T-helper 1 cell (primary cell): Measurements from ENCODE around the gene SEMA7A.
A peak's percentile ranks its signal among the peaks of the same experiment; 100 is the strongest.

Experiments used
- DNase-seq, 5 donors: peaks; one replicate each; pipeline ENCODE4 v3.0.0-alpha.2; 2012 to 2020

Gene SEMA7A

DNA sequence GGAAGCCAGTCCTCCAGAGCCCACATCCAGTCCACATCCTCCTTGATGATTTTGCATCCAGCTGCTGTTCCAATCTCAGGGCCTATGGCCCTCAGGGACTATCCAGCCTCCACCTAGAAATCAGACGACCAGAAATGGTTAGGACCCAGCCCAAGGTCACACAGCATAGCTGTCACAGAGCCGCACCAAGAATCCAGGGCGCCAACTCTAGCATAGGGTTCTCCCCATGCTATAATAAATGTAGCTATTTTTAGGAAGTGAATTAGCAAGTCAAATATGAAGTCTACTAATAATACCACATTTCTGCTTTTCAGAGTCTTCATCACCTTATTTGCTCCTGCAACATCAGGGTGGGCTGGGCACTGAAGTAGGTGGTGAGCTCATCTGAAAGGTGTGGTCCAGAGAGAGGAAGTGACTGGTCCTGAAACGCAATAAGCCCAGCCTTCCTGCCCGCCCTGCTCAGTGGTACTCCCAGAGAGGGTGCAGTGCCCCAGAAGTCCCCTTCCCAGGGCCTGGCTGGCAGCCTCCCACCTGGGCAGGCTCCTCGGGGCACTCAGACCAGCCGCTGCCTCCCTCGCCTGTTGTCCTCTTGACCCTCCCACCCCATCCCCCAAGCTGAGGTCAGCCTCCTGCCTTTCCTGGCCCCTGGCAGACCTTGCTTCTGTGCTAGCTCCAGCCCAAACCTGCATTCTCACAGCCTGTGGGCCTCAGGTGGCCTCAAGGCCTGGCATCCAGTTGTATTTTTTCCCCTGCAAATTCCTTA lies 48.7 kb downstream of the SEMA7A start:
- peak in 1 of 5 donors; percentile 80 for DNase-seq

DNA sequence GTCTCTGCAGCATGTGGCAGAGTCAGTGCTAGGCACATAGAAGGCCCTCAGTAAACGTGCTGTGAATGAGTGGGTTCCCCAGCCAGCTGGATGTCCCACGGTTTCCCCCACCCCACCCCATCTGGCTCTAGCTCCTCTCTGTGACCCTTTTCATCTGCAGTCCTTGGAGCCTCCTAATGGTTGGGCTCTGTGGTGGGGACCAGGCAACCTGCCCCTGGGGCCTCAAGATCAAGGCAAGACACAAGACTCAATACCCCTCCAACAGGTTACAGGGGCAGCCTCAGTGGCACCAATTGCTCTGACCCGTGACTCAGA lies 49.2 kb downstream of the SEMA7A start:
- DNase-seq = no peak

DNA sequence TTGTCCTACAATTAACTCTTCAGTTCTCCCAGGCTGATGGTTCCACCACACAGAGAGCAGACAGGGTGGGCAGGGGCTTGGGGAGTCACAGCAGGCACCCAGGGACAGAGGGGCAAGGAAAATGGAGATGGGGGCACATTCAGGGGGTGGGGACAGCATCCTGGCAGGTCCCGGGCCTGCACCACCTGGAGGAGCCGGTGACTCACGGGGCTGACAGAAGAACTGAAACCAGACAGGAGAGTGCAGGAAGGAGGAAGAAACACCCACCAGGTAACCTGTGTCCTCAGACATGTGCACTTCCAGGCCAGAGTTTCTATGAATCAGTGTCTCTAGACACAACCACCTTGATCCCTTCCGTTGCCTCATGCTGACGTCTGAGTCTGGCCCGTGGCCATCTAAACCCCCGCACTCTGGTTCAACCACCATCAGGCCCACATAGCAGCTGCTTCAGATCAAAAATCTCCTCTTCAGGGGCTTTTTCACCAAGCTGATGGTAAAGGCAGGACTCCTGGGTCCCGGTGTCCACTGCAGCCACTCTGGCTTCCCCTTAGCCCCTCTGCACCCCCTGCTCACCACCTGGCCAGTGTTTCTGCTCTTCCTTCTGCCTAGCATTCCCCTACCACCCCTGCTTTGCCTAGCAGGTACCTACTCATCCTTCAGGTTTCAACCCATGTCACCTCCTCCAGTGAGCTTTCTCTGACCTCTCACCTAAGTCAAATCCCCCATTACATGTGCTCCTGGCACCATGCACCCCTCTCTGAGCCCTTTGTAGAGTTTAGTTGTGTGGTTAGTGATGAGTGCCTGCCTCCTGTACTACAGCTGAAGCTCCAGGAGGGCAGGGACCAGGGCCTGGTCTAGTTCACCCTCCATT lies 49.8 kb downstream of the SEMA7A start:
- DNase-seq = peak in 2 of 5 donors; percentile 28 to 60

DNA sequence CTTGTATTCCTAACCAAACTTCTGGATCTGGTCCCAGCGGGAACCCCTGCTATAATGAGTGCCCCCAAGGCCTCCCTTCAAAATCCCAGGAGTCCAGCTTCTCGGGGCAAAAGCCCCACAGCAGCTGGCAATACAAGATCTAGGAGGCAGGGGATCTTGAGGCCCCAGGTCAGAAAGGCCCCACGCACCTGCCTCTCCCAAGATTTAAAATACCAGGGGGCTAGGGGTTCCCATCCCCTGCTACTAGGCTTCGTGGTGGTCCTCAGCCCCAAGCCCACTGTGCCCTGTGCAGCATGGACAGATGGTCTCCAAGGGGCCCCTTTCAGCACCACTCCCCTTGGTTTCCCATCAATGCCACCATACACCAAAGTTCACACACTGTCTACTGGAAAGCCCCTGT lies 50.5 kb downstream of the SEMA7A start:
- DNase-seq = no peak

DNA sequence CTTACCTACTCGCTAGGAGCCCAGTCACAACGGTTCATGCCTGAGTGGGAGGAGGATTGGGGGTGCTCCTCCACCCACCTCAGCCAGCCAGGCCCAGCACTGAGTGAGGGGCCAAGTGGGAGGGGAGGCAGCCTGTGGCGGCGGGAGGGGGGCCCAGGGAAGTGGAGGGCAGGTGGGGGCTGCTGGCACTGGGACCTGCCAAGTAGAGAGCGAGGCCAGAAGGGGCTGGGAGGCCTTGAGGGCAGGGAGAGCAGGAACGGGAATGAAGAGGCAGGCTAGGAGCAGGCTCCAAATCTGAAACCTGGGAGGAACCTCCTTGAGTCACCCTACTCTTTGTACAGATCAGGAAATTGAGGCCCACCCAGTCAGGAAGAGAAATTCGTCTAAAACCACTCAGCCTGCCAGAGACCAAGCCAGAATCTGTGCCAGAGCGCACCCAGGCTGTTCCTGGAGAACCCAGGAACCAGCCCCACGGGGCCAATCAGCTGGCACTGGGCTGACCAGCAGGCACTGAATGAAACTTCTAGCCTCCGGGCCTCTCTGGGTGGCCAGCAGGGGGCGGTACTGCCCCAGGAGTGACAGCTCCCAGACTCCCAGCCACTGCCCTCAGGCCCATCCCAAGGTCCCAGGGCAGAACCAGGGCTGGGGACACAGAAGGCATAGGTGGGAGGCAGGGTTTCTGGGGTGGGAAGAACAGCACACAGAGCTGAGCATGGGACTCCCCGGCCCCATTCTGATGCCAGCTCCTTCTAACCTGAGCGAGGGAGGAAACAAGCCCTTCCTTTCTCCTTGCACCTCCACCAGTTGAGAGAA lies 51.5 kb downstream of the SEMA7A start:
- peak; percentile 53 to 74 (median 69) for DNase-seq

DNA sequence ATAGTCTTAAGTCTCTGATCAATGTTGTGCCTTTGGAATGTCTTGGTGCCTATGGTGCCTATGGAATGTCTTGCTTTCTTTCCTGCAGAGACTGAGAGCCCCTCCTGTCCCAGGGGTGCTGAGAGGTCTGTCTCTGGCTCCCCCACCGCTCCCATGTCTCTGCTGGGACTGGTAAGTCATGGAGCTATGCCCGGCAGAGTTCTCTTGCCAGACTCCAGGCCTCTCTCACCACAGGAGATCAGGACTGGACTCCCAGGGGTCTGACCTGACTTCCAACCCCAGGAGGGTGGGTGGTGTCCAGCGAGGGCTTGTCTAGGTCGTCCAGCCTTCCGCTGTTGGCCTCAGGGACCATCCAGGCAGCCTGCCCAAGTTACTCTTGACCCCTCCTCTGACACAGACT lies 52.3 kb downstream of the SEMA7A start:
- no peak for DNase-seq

DNA sequence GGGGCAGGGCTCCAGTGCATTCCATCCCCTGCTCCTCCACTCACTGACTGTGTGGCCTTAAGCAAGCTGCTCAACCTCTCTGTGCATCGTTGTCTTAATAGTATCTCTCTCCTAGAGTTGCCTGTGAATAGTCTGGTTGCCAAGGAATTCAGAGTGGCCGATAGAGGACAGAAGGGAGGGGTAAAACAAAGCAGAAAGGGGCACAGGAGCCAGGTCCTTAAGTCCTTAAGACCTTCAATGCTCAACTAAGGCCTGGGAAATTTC lies 52.6 kb downstream of the SEMA7A start:
- no peak for DNase-seq

DNA sequence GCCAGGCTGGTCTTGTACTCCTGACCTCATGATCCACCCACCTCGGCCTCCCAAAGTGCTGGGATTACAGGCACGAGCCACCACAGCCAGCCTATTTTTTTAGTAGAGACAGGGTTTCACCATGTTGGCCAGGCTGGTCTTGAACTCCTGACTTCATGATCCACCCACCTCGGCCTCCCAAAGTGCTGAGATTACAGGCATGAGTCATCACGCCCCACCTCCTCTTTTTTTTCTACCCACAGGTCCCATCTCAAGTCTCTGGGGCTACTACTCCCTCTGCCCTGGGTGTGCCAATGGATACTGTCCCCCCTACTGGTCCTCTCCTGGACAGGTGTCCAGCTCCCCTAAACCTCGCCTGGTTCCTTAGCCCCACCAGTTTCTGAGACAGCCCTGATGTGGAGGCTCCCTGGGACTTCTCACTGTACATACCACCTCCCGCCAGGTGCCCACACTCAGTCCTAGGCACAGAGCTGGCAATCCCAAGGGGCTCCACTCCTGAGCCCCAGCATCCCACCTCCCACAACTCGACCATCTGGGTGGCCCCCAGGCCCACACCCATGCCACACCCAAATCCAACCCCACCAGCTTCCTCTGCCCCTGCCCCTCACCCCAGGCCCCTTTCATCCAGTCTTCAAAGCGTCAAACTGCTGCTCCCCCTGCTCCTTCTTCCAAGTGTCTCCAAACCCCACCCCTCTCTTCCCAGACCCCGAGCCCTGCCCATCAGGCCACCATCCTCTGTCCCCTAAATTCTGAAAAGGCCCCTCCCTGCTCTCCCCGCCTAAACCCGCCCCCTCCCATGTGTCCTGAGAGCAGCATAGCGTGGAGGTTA lies 53.2 kb downstream of the SEMA7A start:
- DNase-seq = no peak

DNA sequence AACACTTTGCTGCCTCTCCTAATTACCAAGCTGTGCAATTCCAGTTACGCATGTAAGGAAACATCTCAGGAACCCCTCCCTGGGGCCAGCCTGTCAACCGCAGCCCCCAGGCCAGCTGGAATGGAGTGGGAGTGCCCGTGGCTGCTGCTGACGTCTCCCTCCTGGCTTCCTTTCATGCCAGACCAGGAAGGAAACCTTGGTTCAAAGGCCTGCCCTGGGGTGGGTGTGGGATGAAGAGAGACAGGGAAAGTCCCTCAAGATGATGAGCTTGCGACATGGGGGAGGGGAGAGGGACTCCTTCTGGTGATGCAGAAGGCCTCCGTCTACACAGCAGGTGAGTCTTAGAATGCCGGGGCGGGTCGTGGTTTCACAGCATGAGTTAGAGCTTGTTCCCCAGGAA lies 54.9 kb downstream of the SEMA7A start:
- DNase-seq = no peak

DNA sequence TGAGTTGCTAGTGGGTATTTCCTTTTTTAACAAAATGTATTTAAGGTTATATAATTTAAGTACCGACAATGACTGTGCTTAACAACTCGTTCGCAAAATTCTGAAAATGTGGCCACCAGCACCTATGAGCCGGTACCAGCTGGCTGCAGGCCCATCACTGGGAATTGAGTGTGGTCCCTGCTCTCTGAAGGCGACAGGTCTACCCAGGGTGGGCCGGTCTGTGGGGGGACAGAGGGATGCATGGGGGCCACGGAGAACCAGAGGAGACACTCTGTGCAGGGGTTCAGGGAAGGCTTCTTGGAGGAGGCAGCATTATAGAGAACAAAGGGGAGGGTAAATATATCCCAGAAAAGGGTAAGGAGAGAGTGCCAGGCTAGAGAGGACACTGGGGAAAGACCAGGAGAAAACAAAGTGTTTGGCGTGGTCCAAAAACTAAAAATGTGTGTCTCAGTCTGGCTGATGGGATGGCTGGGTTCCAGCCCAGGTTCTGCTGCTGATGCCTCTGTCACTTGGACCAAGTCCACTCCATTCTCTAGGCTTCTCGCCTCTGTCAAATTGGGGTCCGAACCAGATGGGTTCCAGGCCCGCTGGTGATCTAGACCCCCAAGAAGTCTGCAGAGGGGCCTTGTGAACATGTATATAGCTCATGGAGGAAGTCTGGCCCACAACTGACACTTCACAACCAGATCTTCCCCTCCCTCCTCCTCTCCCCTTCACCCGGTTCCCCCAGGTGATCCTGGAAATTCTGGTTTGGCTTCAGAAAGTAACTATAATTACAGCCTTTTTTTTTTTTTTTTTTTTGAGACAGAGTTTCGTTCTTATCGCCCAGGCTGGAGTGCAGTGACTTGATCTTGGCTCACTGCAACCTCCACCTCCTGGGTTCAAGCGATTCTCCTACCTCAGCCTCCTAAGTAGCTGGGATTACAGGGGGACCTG lies 55.7 kb downstream of the SEMA7A start:
- no peak for DNase-seq

DNA sequence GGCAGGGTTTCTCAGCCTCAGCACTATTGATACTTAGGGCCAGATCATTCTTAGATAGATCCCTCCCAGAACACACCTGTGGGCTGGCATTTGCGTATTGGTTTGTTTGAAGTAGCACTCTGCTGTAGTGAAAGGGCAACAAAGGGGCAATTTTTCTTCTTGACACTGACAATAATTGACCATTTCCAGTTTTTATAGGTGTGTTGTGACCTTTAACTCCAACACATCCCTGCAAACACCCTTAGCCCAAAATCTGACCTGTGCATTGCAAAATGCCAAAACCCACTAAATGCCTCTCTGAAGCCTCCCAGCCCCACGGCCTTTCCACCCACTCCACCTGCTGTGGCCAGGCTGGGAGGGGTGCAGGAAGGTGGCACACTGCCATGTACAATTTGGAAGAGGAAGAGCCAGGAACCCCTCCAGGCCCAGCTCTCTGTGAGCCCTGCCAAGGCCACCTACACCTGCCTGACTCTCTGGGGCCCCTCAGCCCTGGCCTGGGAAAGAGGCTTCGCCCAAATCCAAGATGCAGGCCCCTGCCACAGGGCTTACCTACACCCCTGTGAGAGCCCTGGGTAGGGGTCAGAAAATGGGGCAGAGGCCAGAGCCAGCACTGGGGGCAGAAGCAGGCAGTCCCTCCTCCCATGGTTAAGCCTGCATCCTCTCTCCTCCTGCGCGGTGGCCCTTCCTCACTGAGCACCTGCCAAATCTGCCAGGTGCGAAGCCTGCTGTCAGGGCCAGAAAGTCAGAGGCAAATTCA lies 56.8 kb downstream of the SEMA7A start:
- DNase-seq = no peak

DNA sequence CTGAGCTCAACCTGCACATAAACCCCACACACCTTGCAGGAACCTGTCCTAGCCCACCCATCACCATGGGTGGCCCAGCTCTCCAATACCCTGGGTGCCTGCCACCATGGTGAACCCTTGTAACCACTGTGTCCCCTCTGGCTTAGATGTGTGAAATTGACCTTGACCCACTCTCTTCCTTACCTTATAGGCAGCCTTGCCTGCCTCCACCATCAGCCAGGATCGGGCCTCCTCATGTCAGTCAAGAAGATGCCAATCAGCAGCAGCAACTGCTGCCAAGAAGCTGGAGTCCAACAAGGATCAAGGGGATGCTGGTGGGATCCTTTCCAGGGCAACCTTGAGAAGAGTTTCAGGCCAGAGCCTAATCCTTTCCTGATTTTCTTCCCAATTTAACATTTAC lies 57.5 kb downstream of the SEMA7A start:
- no peak for DNase-seq

DNA sequence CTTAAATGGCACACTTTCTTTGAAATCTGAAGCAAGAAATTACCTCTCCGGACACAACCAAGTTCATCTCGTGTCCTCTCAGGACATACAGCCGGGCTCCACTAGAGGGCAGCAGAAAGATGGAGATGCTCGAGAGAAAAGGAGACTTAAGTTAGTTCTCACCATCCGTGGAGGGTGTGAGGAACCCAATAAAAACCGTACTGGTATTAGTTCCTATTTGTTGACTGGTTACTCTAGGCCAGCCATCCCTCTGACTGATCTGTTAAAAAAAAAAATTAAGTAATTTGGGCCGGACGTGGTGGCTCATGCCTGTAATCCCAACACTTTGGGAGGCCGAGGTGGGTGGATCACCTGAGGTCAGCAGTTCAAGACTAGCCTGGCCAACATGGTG lies 58.5 kb downstream of the SEMA7A start:
- peak; percentile 49 to 81 (median 73) for DNase-seq

DNA sequence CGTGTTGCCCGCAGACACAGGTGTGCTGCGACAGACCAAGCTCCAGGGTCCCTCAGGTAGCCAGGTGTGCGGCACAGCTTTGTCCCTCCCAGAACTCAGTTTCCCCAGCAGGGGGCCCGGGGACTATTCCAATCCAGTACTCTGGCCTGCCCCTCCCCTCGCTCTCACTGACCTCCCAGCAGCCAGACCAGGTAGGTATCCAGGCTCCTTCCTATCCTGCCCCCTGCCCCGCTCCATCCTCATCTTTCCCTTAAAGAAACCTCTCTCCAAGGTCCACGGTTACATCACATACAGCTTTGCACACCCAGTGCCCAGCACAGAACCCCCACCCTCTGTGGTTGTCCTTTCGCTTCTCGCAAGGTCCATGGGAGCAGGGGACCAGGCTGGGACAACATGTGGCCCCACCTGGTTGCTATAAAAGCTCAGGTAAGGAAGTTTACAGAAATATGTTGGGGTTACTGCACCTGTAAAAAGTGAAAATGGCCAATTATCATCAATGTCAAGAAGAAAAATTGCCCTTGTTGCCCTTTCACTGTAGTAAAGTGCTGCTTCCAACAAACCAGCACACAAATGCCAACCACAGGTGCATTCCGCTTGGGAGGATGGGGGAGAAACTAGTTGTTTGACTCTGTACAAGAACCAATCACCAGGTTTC lies 59.0 kb downstream of the SEMA7A start:
- DNase-seq = no peak

DNA sequence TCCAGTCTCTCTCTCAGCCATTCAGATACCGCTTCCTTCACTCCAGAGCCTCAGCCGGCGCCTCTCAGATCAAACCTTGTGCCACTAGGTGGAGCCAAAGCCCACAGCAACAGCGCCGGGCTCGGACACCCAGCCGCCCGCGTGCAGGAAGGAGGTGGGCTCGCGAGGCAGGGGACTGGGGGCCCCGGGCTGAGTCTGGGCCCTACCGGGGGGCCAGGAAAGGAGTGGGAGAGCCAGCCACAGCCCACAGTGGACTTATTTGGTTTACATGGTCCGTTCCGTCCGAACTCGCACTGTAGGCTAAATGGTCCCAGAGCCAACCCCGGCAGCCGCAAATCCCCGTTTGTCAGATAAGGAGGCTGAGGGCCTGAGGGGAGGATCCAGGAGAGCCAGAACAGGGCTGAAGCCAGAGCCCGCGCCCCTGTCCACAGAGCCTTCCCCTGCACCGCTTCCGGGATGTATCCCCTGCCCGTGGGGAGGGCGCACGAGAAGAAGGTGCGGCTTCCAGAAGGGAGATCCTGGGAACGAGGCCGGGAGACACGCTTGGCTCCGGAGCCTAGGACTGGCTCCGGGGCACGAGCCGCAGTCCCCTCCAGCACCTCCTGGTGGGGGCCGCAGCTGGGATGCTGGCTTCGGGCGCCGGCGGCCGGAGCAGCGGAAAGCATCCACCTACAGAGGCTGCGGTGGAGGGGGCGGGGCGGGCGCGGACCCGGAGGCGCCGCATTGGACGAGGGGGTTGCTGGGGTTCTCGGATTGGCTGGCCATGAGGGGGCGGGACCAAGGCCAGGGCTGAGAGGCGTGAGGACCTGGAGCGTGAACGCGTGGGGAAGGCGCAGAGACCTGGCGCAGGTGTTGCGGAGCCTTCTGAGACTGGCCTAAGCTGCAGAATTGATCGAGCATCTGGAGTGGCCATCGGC lies 59.8 kb downstream of the SEMA7A start:
- peak; percentile 91 to 94 (median 94) for DNase-seq

DNA sequence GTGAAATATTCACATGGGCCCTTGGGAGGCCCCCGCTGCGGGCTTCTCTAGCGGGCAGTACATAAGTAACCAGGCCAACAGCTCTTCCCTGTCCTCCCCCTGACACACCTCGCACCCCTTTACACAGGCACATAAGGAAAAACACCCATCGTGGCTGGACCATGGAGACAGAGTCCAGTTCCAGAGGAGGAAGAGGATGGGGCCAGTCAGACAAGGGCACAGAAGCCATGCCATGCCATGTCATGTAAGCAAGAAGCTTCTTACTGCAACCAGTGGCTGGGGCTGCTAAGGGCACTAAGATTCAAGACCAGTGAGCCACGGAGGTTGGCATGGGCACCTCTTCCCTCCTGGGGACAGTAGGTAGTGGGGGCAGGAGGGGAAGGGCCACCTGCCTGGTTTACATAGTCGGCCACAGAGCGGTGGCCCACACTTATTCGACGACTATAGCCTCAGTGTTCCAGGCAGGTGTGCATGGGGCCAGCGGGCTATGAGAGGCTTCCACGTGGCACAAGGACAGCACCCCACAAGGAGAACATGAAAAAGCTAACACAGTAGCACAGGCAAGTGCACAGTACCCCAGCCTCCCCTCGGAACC lies 60.6 kb downstream of the SEMA7A start:
- no peak for DNase-seq

DNA sequence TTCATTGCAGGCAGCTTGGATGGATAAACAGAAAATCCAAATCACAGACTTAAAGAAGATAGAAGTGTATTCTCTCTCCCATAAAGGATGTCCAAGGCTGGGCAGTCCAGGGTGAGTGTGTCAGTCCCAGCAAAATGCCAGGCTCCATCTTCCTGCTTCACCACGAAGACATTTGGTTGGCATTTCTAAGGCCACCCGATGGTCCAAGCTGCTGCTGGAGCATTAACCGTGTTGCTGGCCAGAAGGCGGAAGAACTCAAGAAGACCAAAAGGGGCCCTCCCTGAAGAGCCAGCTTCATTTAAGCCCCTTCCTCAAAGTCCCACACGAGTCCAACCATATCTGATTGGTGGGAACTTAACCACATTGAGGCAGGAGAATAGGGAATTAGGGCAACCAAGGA lies 63.3 kb downstream of the SEMA7A start:
- no peak for DNase-seq

DNA sequence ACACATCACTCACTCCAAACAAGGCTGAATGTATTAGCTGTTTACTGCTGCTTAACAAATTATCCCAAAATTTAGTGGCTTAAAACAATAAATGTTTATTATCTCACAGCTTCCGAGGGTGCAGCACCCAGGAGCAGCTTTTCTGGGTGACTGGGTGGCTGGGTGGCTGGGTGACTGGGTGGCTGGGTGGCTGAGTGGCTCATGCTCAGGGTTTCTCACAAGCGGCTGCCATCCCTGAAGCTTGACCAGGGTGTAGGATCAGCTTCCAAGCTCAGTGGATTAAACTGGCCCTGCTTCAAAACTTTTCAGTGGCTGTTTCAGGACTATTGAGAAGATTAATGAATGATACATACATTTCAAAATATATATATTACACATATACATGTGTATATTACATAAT lies 64.0 kb downstream of the SEMA7A start:
- DNase-seq = no peak
